Measurements from ENCODE around the gene NGLY1.

DNA sequence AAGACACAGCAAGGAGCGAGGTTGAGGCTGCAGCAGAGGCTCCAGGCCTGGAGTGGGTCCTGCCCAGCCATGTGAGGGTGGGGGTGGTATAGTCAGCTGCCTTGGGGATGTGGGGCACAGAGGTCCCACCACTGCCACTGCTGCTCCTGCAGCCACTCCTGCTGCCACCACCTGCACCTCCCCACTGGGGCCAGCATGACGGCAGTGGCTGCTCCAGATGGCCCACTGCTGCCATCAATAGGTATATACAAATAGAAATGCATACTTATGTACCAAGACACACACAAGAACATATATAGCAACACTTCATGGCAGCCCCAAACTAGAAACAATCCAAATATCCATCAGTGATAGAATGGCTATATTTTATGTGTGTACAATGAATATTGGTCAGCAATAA, 108.6 kb downstream of the NGLY1 start:
- TF ChIP-seq, protein P1, sequence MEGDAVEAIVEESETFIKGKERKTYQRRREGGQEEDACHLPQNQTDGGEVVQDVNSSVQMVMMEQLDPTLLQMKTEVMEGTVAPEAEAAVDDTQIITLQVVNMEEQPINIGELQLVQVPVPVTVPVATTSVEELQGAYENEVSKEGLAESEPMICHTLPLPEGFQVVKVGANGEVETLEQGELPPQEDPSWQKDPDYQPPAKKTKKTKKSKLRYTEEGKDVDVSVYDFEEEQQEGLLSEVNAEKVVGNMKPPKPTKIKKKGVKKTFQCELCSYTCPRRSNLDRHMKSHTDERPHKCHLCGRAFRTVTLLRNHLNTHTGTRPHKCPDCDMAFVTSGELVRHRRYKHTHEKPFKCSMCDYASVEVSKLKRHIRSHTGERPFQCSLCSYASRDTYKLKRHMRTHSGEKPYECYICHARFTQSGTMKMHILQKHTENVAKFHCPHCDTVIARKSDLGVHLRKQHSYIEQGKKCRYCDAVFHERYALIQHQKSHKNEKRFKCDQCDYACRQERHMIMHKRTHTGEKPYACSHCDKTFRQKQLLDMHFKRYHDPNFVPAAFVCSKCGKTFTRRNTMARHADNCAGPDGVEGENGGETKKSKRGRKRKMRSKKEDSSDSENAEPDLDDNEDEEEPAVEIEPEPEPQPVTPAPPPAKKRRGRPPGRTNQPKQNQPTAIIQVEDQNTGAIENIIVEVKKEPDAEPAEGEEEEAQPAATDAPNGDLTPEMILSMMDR (IDR thresholded peaks at IDR 0.05; ENCODE audit: low read length), result no peak
- TF ChIP-seq EZH2 (IDR thresholded peaks at IDR 0.05; ENCODE audit: borderline replicate concordance, low read length), result no peak
